Smooth muscle cell (in vitro differentiated cells): ENCODE data around the gene TDRD1. TPM values are rescaled to one million over a fixed set of nuclear protein-coding genes. Genes with fewer than 3 reads are reported as not detected.

ENCODE experiments used
- DNase-seq: peaks from one replicate; lab custom pipeline; 2025; ENCODE audit not compliant: unreplicated experiment; lab: John Stamatoyannopoulos, UW
- H2AFZ ChIP-seq: fragments of 200-600 bp; sonication (generic); 2 replicates; pipeline ENCODE4 v1.6.0; 2016; ENCODE audit warnings: antibody characterized with exemption, low read depth, mild to moderate bottlenecking
- H3F3A ChIP-seq: fragments of 200-600 bp; sonication (generic); 2 replicates; pipeline ENCODE4 v1.6.0; 2017; ENCODE audit warnings: antibody characterized with exemption, low read depth
- H3K27ac ChIP-seq: fragments of 200-600 bp; sonication (generic); 2 replicates; pipeline ENCODE4 v1.5.1; 2016; ENCODE audit warnings: low read depth, mild to moderate bottlenecking
- H3K27me3 ChIP-seq: fragments of 200-600 bp; sonication (generic); 2 replicates; pipeline ENCODE4 v1.6.1; 2016; ENCODE audit warnings: low read depth, mild to moderate bottlenecking
- H3K36me3 ChIP-seq: fragments of 200-600 bp; sonication (generic); 2 replicates; pipeline ENCODE4 v1.5.1; 2016; ENCODE audit warnings: low read depth
- H3K4me1 ChIP-seq: fragments of 200-600 bp; sonication (generic); 2 replicates; pipeline ENCODE4 v1.5.1; 2016; ENCODE audit warnings: low read depth
- H3K4me2 ChIP-seq: fragments of 200-600 bp; sonication (generic); 2 replicates; pipeline ENCODE4 v1.6.0; 2016; ENCODE audit warnings: mild to moderate bottlenecking
- H3K4me3 ChIP-seq: fragments of 200-600 bp; sonication (generic); 2 replicates; pipeline ENCODE4 v1.5.1; 2016; ENCODE audit warnings: mild to moderate bottlenecking
- H3K79me2 ChIP-seq: fragments of 200-600 bp; sonication (generic); 2 replicates; pipeline ENCODE4 v1.6.0; 2016; ENCODE audit warnings: low read depth, mild to moderate bottlenecking
- H3K9ac ChIP-seq: fragments of 200-600 bp; sonication (generic); 2 replicates; pipeline ENCODE4 v1.6.0; 2016; ENCODE audit warnings: low read depth
- H3K9me3 ChIP-seq: fragments of 200-600 bp; sonication (generic); replicated peaks from 2 replicates; pipeline ENCODE4 v1.5.1; 2016; ENCODE audit warnings: low read depth
- H4K20me1 ChIP-seq: fragments of 200-600 bp; sonication (generic); 2 replicates; pipeline ENCODE4 v1.6.0; 2016; ENCODE audit warnings: low read depth
- CTCF ChIP-seq: fragments of 200-600 bp; sonication (generic); IDR thresholded peaks from 2 replicates; pipeline ENCODE4 v1.5.1; 2017; ENCODE audit warnings: borderline replicate concordance, mild to moderate bottlenecking, antibody characterized with exemption; ENCODE audit not compliant: insufficient read depth, poor library complexity, severe bottlenecking
- WGBS: methylation state at CpG from one replicate; pipeline ENCODE4 v1.1.7; 2016; ENCODE audit warnings: low lambda C conversion rate; 5-methylcytosine and 5-hydroxymethylcytosine counted together
- polyA plus RNA-seq: library from polyadenylated mRNA; unstranded; fragments of >200 nt; fragmentation: Nextera tagmentation; extraction: Ambion mirVana; gene quantifications from 2 replicates; pipeline ENCODE4 v1.2.1, GENCODE V29; 2016
- total RNA-seq: library from RNA; depleted of rRNA; stranded (reverse); fragments of >200 nt; gene quantifications from 2 replicates; pipeline ENCODE4 v1.2.3, GENCODE V29; 2014

TDRD1 gene
- total and polyA plus RNA-seq, 2 experiments from 2014 or later = not detected

- H3K79me2 ChIP-seq = no peaks in the 10 kb centered on the region
- H3F3A ChIP-seq = peaks cover 17% of the 10 kb centered on the region
- no peak overlapping the region for H3K4me3 ChIP-seq
- H3K9me3 ChIP-seq = no peaks in the 10 kb centered on the region
- 61% methylated on average over 12 of the region's 12 CpGs for WGBS
- no peaks in the 10 kb centered on the region for H4K20me1 ChIP-seq
- H2AFZ ChIP-seq = no peak overlapping the region
- no peak for TF ChIP-seq CTCF
- H3K27ac ChIP-seq = peak overlapping the region; percentile 26
- H3K27me3 ChIP-seq = no peaks in the 10 kb centered on the region
- no peak overlapping the region for H3K4me2 ChIP-seq
- peaks cover 10% of the 10 kb centered on the region for H3K4me1 ChIP-seq
- H3K9ac ChIP-seq = no peak overlapping the region
- DNase-seq = no peak
- no peaks in the 10 kb centered on the region for H3K36me3 ChIP-seq
Observed at GRCh38 chr10:114256008-114256765, 77.0 kb downstream of the TDRD1 start.

GRCh38 chr10:114256822-114257221 is 77.7 kb downstream of the TDRD1 start:
- TF ChIP-seq CTCF = no peak
- H4K20me1 ChIP-seq = no peaks in the 10 kb centered on the region
- H3K27ac ChIP-seq = peak overlapping the region; percentile 26
- no peak overlapping the region for H3K4me3 ChIP-seq
- H3F3A ChIP-seq = peaks cover 17% of the 10 kb centered on the region
- DNase-seq = no peak
- peaks cover 10% of the 10 kb centered on the region for H3K4me1 ChIP-seq
- no peak overlapping the region for H2AFZ ChIP-seq
- no peaks in the 10 kb centered on the region for H3K79me2 ChIP-seq
- 42% methylated on average over 3 of the region's 3 CpGs for WGBS
- no peak overlapping the region for H3K4me2 ChIP-seq
- no peaks in the 10 kb centered on the region for H3K36me3 ChIP-seq
- no peaks in the 10 kb centered on the region for H3K9me3 ChIP-seq
- no peak overlapping the region for H3K9ac ChIP-seq
- H3K27me3 ChIP-seq = no peaks in the 10 kb centered on the region

- Histone ChIP-seq H3F3A (peaks cover 17% of the 10 kb centered on the region), H2AFZ (no peak overlapping the region), H3K27ac (peak overlapping the region; percentile 62), H3K27me3 (no peaks in the 10 kb centered on the region), H4K20me1 (no peaks in the 10 kb centered on the region), H3K4me1 (peaks cover 10% of the 10 kb centered on the region), H3K9ac (no peak overlapping the region), H3K36me3 (no peaks in the 10 kb centered on the region), H3K9me3 (no peaks in the 10 kb centered on the region), H3K79me2 (no peaks in the 10 kb centered on the region), H3K4me3 (no peak overlapping the region), H3K4me2 (peak overlapping the region; percentile 70)
- no peak for TF ChIP-seq CTCF
- WGBS = 58% methylated on average over 3 of the region's 3 CpGs
- no peak for DNase-seq
Observed at GRCh38 chr10:114257498-114257897, 78.3 kb downstream of the TDRD1 start.
